ENCODE results near the gene GPC3. TPM values are rescaled to one million over a fixed set of nuclear protein-coding genes. Genes with fewer than 3 reads are reported as not detected.

GPC3 gene
- total RNA-seq, 1 experiment from 2014 or later: 233 TPM

GRCh38 chrX:133869270-133869669, 116.1 kb downstream of the GPC3 start:
- Histone ChIP-seq H3K9me3 (no peaks in the 10 kb centered on the region), H3K4me3 (ENCODE audit: low read depth, low read length) (no peak overlapping the region), H3K4me1 (no peaks in the 10 kb centered on the region), H3K27me3 (replicated peaks; ENCODE audit: control insufficient read depth, insufficient read depth, low read length) (no peaks in the 10 kb centered on the region), H3K36me3 (ENCODE audit: control insufficient read depth, insufficient read depth, low read length) (no peaks in the 10 kb centered on the region)
- intact Hi-C loops (cut with micrococcal nuclease; ENCODE audit: unreplicated experiment): no loop called here
- no TSS peak for BruUV-seq (replicated peaks)
- no peak overlapping the region for H3K4me3 Mint-ChIP-seq (ENCODE audit: unreplicated experiment)
- CTCF ChIA-PET: no interaction called here
- no peak for DNase-seq
- H3K27ac Mint-ChIP-seq (ENCODE audit: unreplicated experiment): no peak overlapping the region
- TF ChIP-seq, protein P1, sequence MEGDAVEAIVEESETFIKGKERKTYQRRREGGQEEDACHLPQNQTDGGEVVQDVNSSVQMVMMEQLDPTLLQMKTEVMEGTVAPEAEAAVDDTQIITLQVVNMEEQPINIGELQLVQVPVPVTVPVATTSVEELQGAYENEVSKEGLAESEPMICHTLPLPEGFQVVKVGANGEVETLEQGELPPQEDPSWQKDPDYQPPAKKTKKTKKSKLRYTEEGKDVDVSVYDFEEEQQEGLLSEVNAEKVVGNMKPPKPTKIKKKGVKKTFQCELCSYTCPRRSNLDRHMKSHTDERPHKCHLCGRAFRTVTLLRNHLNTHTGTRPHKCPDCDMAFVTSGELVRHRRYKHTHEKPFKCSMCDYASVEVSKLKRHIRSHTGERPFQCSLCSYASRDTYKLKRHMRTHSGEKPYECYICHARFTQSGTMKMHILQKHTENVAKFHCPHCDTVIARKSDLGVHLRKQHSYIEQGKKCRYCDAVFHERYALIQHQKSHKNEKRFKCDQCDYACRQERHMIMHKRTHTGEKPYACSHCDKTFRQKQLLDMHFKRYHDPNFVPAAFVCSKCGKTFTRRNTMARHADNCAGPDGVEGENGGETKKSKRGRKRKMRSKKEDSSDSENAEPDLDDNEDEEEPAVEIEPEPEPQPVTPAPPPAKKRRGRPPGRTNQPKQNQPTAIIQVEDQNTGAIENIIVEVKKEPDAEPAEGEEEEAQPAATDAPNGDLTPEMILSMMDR (IDR thresholded peaks at IDR 0.05; ENCODE audit: insufficient read depth in 1 of 2, low read depth in 1 of 2, low read length in 1 of 2, severe bottlenecking in 1 of 2, unreplicated experiment in 1 of 2): no peak
- H3K27me3 Mint-ChIP-seq (ENCODE audit: insufficient read depth, unreplicated experiment): no peaks in the 10 kb centered on the region
- H3K36me3 Mint-ChIP-seq (ENCODE audit: insufficient read depth, unreplicated experiment): peaks cover 11% of the 10 kb centered on the region
- POLR2A ChIA-PET: no interaction called here
- no peaks in the 10 kb centered on the region for H3K4me1 Mint-ChIP-seq (ENCODE audit: low read depth, unreplicated experiment)
- no peaks in the 10 kb centered on the region for H3K9me3 Mint-ChIP-seq (ENCODE audit: unreplicated experiment)

- H3K9me3 ChIP-seq: no peaks in the 10 kb centered on the region
- no peak overlapping the region for H3K27ac Mint-ChIP-seq (ENCODE audit: unreplicated experiment)
- no peaks in the 10 kb centered on the region for H3K4me1 ChIP-seq
- no peaks in the 10 kb centered on the region for H3K9me3 Mint-ChIP-seq (ENCODE audit: unreplicated experiment)
- ChIA-PET POLR2A (no interaction called here), CTCF (no interaction called here)
- no TSS peak for BruUV-seq (replicated peaks)
- no peaks in the 10 kb centered on the region for H3K36me3 ChIP-seq (ENCODE audit: control insufficient read depth, insufficient read depth, low read length)
- H3K36me3 Mint-ChIP-seq (ENCODE audit: insufficient read depth, unreplicated experiment): peaks cover 6% of the 10 kb centered on the region
- H3K27me3 Mint-ChIP-seq (ENCODE audit: insufficient read depth, unreplicated experiment): no peaks in the 10 kb centered on the region
- DNase-seq: no peak
- no peaks in the 10 kb centered on the region for H3K27me3 ChIP-seq (replicated peaks; ENCODE audit: control insufficient read depth, insufficient read depth, low read length)
- H3K4me1 Mint-ChIP-seq (ENCODE audit: low read depth, unreplicated experiment): no peaks in the 10 kb centered on the region
- intact Hi-C loops (cut with micrococcal nuclease; ENCODE audit: unreplicated experiment): no loop called here
- H3K4me3 Mint-ChIP-seq (ENCODE audit: unreplicated experiment): no peak overlapping the region
- no peak overlapping the region for H3K4me3 ChIP-seq (ENCODE audit: low read depth, low read length)
- TF ChIP-seq, protein P1 (IDR thresholded peaks at IDR 0.05; ENCODE audit: insufficient read depth in 1 of 2, low read depth in 1 of 2, low read length in 1 of 2, severe bottlenecking in 1 of 2, unreplicated experiment in 1 of 2): no peak
Observed at GRCh38 chrX:133868682-133869081, 116.7 kb downstream of the GPC3 start.

GRCh38 chrX:133868250-133868649, 117.1 kb downstream of the GPC3 start:
- TF ChIP-seq, protein P1 (IDR thresholded peaks at IDR 0.05; ENCODE audit: insufficient read depth in 1 of 2, low read depth in 1 of 2, low read length in 1 of 2, severe bottlenecking in 1 of 2, unreplicated experiment in 1 of 2): no peak
- Histone ChIP-seq H3K27me3 (replicated peaks; ENCODE audit: control insufficient read depth, insufficient read depth, low read length) (no peaks in the 10 kb centered on the region), H3K9me3 (no peaks in the 10 kb centered on the region), H3K4me1 (no peaks in the 10 kb centered on the region), H3K36me3 (ENCODE audit: control insufficient read depth, insufficient read depth, low read length) (no peaks in the 10 kb centered on the region), H3K4me3 (ENCODE audit: low read depth, low read length) (no peak overlapping the region)
- Mint-ChIP-seq H3K27me3 (ENCODE audit: insufficient read depth, unreplicated experiment) (no peaks in the 10 kb centered on the region), H3K4me1 (ENCODE audit: low read depth, unreplicated experiment) (no peaks in the 10 kb centered on the region), H3K27ac (ENCODE audit: unreplicated experiment) (no peak overlapping the region), H3K36me3 (ENCODE audit: insufficient read depth, unreplicated experiment) (peaks cover 6% of the 10 kb centered on the region), H3K4me3 (ENCODE audit: unreplicated experiment) (no peak overlapping the region), H3K9me3 (ENCODE audit: unreplicated experiment) (no peaks in the 10 kb centered on the region)
- no TSS peak for BruUV-seq (replicated peaks)
- DNase-seq: no peak
- intact Hi-C loops (cut with micrococcal nuclease; ENCODE audit: unreplicated experiment): no loop called here
- ChIA-PET POLR2A (no interaction called here), CTCF (no interaction called here)
